PC-9 (cell line): Measurements from ENCODE around the gene HSCB. TPM values are rescaled to one million over a fixed set of nuclear protein-coding genes. Genes with fewer than 3 reads are reported as not detected.

Experiments
- BruUV-seq: library from RNA; stranded (reverse); fragments of 400-500 nt; replicated peaks from 2 replicates; lab custom pipeline; 2021; lab: Mats Ljungman, UMichigan
- CTCF ChIA-PET: fragments of 300-600 bp; sonication (Branson Sonifier 250); formaldehyde crosslinking; loops from one replicate; lab custom pipeline; 2022; ENCODE audit warnings: antibody characterized with exemption; lab: Charles Lee
- POLR2A ChIA-PET: fragments of 300-600 bp; sonication (Branson Sonifier 250); formaldehyde crosslinking; loops from one replicate; lab custom pipeline; 2022; ENCODE audit warnings: antibody characterized with exemption; ENCODE audit not compliant: unreplicated experiment; lab: Charles Lee
- DNase-seq, 2 experiments: peaks; one replicate each; pipeline versions ENCODE4 v3.0.0 to v3.0.0-alpha.2; 2015 to 2022; ENCODE audit warnings: mixed read lengths in 1 of 2
- H2AFZ ChIP-seq: fragments of 200-600 bp; sonication (generic); 2 replicates; pipeline ENCODE4 v1.8.1; 2017; ENCODE audit warnings: antibody characterized with exemption
- H3F3A ChIP-seq: fragments of 200-600 bp; sonication (generic); 2 replicates; pipeline ENCODE4 v1.8.1; 2017; ENCODE audit warnings: antibody characterized with exemption, mild to moderate bottlenecking, low read depth; ENCODE audit not compliant: insufficient read depth
- H3K27ac ChIP-seq: fragments of 200-600 bp; sonication (generic); 2 replicates; pipeline ENCODE4 v1.6.1; 2016; ENCODE audit warnings: mixed run types
- H3K27me3 ChIP-seq: fragments of 200-600 bp; sonication (generic); 2 replicates; pipeline ENCODE4 v1.6.1; 2016; ENCODE audit warnings: low read depth, mixed run types; ENCODE audit not compliant: insufficient read depth
- H3K36me3 ChIP-seq: fragments of 200-600 bp; sonication (generic); 2 replicates; pipeline ENCODE4 v1.6.1; 2016; ENCODE audit warnings: low read depth, mixed run types
- H3K4me1 ChIP-seq: fragments of 200-600 bp; sonication (generic); replicated peaks from 2 replicates; pipeline ENCODE4 v1.6.1; 2016; ENCODE audit warnings: mixed run types; ENCODE audit not compliant: insufficient read depth
- H3K4me2 ChIP-seq: fragments of 200-600 bp; sonication (generic); 2 replicates; pipeline ENCODE4 v1.6.1; 2017; ENCODE audit warnings: mixed run types
- H3K4me3 ChIP-seq: fragments of 200-600 bp; sonication (generic); 2 replicates; pipeline ENCODE4 v1.6.1; 2016; ENCODE audit warnings: mixed run types
- H3K79me2 ChIP-seq: fragments of 200-600 bp; sonication (generic); 2 replicates; pipeline ENCODE4 v1.6.1; 2017; ENCODE audit warnings: low read depth, mixed run types
- H3K9me2 ChIP-seq: fragments of 200-600 bp; sonication (generic); 2 replicates; pipeline ENCODE4 v1.8.1; 2017; ENCODE audit warnings: mild to moderate bottlenecking; ENCODE audit not compliant: insufficient read depth
- H3K9me3 ChIP-seq: fragments of 200-600 bp; sonication (generic); 2 replicates; pipeline ENCODE4 v1.8.1; 2016; ENCODE audit warnings: low read depth; ENCODE audit not compliant: insufficient read depth
- H4K20me1 ChIP-seq: fragments of 200-600 bp; sonication (generic); 2 replicates; pipeline ENCODE4 v1.8.1; 2017; ENCODE audit not compliant: insufficient read depth
- CTCF ChIP-seq: fragments of 200-600 bp; sonication (generic); conservative IDR thresholded peaks from 2 replicates; pipeline ENCODE4 v1.6.1; 2017; ENCODE audit warnings: mixed run types, antibody characterized with exemption, mild to moderate bottlenecking, moderate library complexity
- EZH2 ChIP-seq: fragments of 200-600 bp; sonication (generic); IDR thresholded peaks from 2 replicates; pipeline ENCODE4 v1.8.0; 2017; ENCODE audit warnings: antibody characterized with exemption, low read depth
- intact Hi-C: fragments of 100-400 bp; cut with micrococcal nuclease; formaldehyde crosslinking; loops from one replicate; pipeline ENCODE4 v1.10.0; 2022; ENCODE audit not compliant: unreplicated experiment
- total RNA-seq: library from RNA; stranded (reverse); gene quantifications from 2 replicates; pipeline ENCODE4 v1.2.3, GENCODE V29; 2021

The HSCB gene
- total RNA-seq, 1 experiment from 2014 or later, result 8.3 TPM

- Histone ChIP-seq H3K4me1 (no peaks in the 10 kb centered on the region), H3K9me2 (no peaks in the 10 kb centered on the region), H4K20me1 (no peaks in the 10 kb centered on the region), H3K36me3 (no peaks in the 10 kb centered on the region), H2AFZ (no peak overlapping the region), H3K79me2 (no peaks in the 10 kb centered on the region), H3K4me2 (no peak overlapping the region), H3F3A (peaks cover 5% of the 10 kb centered on the region; the same call in 1 of the 2 replicates), H3K27me3 (no peaks in the 10 kb centered on the region), H3K9me3 (no peaks in the 10 kb centered on the region), H3K27ac (no peak overlapping the region), H3K4me3 (no peak overlapping the region)
- ChIA-PET POLR2A (no interaction called here), CTCF (no interaction called here)
- TF ChIP-seq CTCF (no peak), EZH2 (no peak)
- intact Hi-C loops, result no loop called here
- BruUV-seq, result no TSS peak
- no peak for DNase-seq
Observed at GRCh38 chr22:28718044-28718443, 23.8 kb upstream of the HSCB start.

GRCh38 chr22:28728002-28728401 lies 13.8 kb upstream of the HSCB start:
- no peak for DNase-seq
- no peaks in the 10 kb centered on the region for H3K4me1 ChIP-seq
- H3K27ac ChIP-seq, result no peak overlapping the region
- H3K4me2 ChIP-seq, result no peak overlapping the region
- POLR2A ChIA-PET, result no interaction called here
- no peak overlapping the region for H3K4me3 ChIP-seq
- no TSS peak for BruUV-seq
- H3K36me3 ChIP-seq, result no peaks in the 10 kb centered on the region
- H3K9me2 ChIP-seq, result no peaks in the 10 kb centered on the region
- CTCF ChIA-PET, result no interaction called here
- no peaks in the 10 kb centered on the region for H3K27me3 ChIP-seq
- H2AFZ ChIP-seq, result no peak overlapping the region
- H4K20me1 ChIP-seq, result no peaks in the 10 kb centered on the region
- H3K79me2 ChIP-seq, result no peaks in the 10 kb centered on the region
- intact Hi-C loops, result no loop called here
- no peaks in the 10 kb centered on the region for H3K9me3 ChIP-seq
- no peak for TF ChIP-seq EZH2
- TF ChIP-seq CTCF, result no peak
- 0 out of 2 replicates have a peak, but pooled peaks cover 3% of the 10 kb centered on the region for H3F3A ChIP-seq

- no peaks in the 10 kb centered on the region for H3K79me2 ChIP-seq
- no peak for TF ChIP-seq EZH2
- no peak for TF ChIP-seq CTCF
- H3K27ac ChIP-seq, result no peak overlapping the region
- 0 out of 2 replicates have a peak, but pooled peaks cover under 1% of the 10 kb centered on the region for H3K36me3 ChIP-seq
- no peaks in the 10 kb centered on the region for H3K4me1 ChIP-seq
- H3K27me3 ChIP-seq, result no peaks in the 10 kb centered on the region
- H3K9me2 ChIP-seq, result no peaks in the 10 kb centered on the region
- intact Hi-C loops, result no loop called here
- H3K9me3 ChIP-seq, result no peaks in the 10 kb centered on the region
- H3F3A ChIP-seq, result 0 out of 2 replicates have a peak, but pooled peaks cover 3% of the 10 kb centered on the region
- no peak for DNase-seq
- no peaks in the 10 kb centered on the region for H4K20me1 ChIP-seq
- no peak overlapping the region for H3K4me2 ChIP-seq
- ChIA-PET POLR2A (no interaction called here), CTCF (no interaction called here)
- H2AFZ ChIP-seq, result no peak overlapping the region
- H3K4me3 ChIP-seq, result no peak overlapping the region
- no TSS peak for BruUV-seq
Observed at GRCh38 chr22:28728621-28729313, 13.1 kb upstream of the HSCB start.
